Measurements from ENCODE around the gene TMEM131. TPM values are rescaled to one million over a fixed set of nuclear protein-coding genes. Genes with fewer than 3 reads are reported as not detected.
A peak's percentile ranks its signal among the peaks of the same experiment; 100 is the strongest.
"Not testable (repeated sequence)": the region's sequence is repeated elsewhere in the genome, so short reads cannot be mapped to it uniquely, and the experiment has no call there.

The TMEM131 gene
- total RNA-seq, 2 experiments from 2014 or later: 23.1 to 23.7 TPM

- peaks cover 11% of the 10 kb centered on the region for H3K4me1 Mint-ChIP-seq (ENCODE audit: low read depth)
- H3K27ac Mint-ChIP-seq: no peak overlapping the region
- H3K27me3 Mint-ChIP-seq: no peaks in the 10 kb centered on the region
- peaks cover 34% of the 10 kb centered on the region for H3K36me3 Mint-ChIP-seq
- ChIA-PET POLR2A (no interaction called here), CTCF (no interaction called here)
- no peaks in the 10 kb centered on the region for H3K9me3 Mint-ChIP-seq
- intact Hi-C loops (cut with micrococcal nuclease): no loop called here
- H3K4me3 Mint-ChIP-seq: no peak overlapping the region
- no peak for DNase-seq
Observed at GRCh38 chr2:97857553-97857952, 138.2 kb downstream of the TMEM131 start.

DNA sequence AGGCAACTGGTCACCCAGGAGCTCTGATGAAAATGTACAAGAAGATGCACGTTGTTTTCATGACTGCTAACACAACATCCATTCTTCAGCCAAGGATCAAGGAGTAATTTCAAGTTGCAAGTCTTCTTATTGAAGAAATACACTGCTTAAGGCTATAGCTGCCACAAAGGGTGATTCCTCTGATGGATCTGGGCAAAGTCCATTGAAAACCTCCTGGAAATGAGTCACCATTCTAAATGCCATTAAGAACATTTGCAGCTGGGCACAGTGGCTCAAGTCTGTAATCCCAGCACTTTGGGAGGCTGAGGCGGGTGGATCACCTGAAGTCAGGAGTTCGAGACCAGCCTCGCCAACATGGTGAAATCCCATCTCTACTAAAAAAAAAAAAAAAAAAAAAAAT, 142.7 kb downstream of the TMEM131 start:
- not testable (repeated sequence) for H3K27me3 Mint-ChIP-seq, H3K4me3 Mint-ChIP-seq, H3K27ac Mint-ChIP-seq, DNase-seq, H3K9me3 Mint-ChIP-seq
- ChIA-PET CTCF (interaction anchor here (1.4 kb wide), 1 partner anchor 46 kb away, joined by 3 read pairs; no protein-coding TSS in a partner anchor), POLR2A (interaction anchor here (0.5 to 1.0 kb wide), 2 partner anchors 17 to 105 kb away, joined by 5 read pairs; no protein-coding TSS in a partner anchor)
- Mint-ChIP-seq H3K4me1 (ENCODE audit: low read depth) (peaks cover 42% of the 10 kb centered on the region), H3K36me3 (peaks cover 15% of the 10 kb centered on the region)
- intact Hi-C loops (cut with micrococcal nuclease): loop anchor here (5.0 kb wide), 1 partner anchor 159 kb away; no protein-coding TSS in a partner anchor

DNA sequence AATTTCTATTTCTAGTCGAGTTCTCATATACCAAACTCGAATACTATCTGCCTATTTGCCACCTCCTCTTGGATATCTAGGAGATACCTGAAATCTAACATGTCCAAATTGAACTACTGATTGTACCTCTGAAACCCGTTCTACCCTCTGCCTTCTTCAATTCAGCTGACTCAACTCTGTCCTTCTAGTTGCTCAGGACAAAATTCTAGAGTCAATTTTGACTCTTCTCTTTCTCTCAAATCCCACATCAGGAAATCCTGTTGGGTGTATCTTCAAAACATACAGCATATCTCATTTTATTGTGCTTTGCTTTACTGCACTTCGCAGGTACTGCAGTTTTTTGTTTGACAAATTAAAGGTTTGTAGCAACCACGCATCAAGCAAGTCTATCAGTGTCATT, 144.6 kb downstream of the TMEM131 start:
- intact Hi-C loops (cut with micrococcal nuclease): loop anchor here (5.0 kb wide), 1 partner anchor 161 kb away; no protein-coding TSS in a partner anchor
- peaks cover 11% of the 10 kb centered on the region for H3K36me3 Mint-ChIP-seq
- no peak for DNase-seq
- peaks cover 42% of the 10 kb centered on the region for H3K4me1 Mint-ChIP-seq (ENCODE audit: low read depth)
- H3K27me3 Mint-ChIP-seq: no peaks in the 10 kb centered on the region
- no peak overlapping the region for H3K27ac Mint-ChIP-seq
- ChIA-PET POLR2A (interaction anchor here (0.7 kb wide), 1 partner anchor 10 kb away, joined by 4 read pairs; no protein-coding TSS in a partner anchor), CTCF (interaction anchor here (1.1 kb wide), 1 partner anchor 19 kb away, joined by 6 read pairs; no protein-coding TSS in a partner anchor)
- no peak overlapping the region for H3K4me3 Mint-ChIP-seq
- H3K9me3 Mint-ChIP-seq: no peaks in the 10 kb centered on the region

DNA sequence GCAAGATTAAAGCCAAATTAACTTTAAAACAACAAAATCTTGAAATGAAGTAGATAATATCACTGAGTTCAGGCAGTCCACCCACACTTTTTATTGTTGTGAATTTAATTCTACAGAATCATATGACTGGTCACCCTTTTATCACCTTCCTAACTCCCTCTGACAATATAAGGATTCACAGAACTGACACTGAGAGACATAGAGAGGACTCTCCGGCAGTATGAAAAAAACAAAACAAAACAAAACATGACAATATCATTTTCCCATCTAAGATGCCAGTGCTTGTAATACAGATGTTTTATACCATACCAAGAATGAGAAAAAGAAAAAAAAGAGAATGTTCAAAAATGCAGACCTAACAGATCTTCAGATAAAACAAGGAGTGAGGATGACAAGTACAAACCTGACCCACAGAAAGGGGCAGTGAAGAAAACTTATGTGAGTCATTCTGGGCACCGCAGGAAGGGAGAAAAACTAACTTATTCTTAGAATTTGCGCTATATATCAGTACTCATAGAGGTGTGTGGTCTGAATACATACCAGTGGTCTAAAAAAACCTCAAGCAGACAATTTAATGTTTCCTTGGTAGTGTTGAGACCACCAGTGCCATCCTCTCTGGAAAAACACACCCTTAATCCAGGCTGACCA, 145.7 kb downstream of the TMEM131 start:
- DNase-seq: peak; percentile 32
- H3K36me3 Mint-ChIP-seq: peaks cover 11% of the 10 kb centered on the region
- H3K27ac Mint-ChIP-seq: peak overlapping the region; percentile 16
- POLR2A ChIA-PET: no interaction called here
- H3K4me1 Mint-ChIP-seq (ENCODE audit: low read depth): peaks cover 49% of the 10 kb centered on the region
- intact Hi-C loops (cut with micrococcal nuclease): loop anchor here (1.0 to 5.0 kb wide), 2 partner anchors 20 to 162 kb away; no protein-coding TSS in a partner anchor
- CTCF ChIA-PET: no interaction called here
- H3K4me3 Mint-ChIP-seq: no peak overlapping the region
- H3K27me3 Mint-ChIP-seq: no peaks in the 10 kb centered on the region
- H3K9me3 Mint-ChIP-seq: no peaks in the 10 kb centered on the region

DNA sequence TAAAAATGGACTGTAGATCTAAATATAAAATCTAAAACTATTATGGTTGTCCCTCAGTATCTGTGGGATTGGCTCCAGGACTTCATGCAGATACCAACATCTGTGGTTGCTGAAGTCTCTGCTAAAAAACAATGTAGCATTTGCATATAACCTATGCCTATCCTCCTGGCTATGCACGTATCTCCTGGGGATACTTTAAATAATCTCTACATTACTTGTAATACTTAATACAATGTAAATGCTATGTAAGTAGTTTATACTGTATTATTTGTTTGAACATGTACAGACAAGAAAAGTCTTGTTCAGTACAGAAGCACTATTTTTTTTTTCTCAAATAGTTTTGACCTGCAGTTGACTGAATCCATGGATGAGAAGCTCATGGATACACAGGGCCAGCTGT, 147.4 kb downstream of the TMEM131 start:
- ChIA-PET CTCF (no interaction called here), POLR2A (no interaction called here)
- Mint-ChIP-seq H3K36me3 (peaks cover 5% of the 10 kb centered on the region), H3K4me3 (no peak overlapping the region), H3K27me3 (no peaks in the 10 kb centered on the region), H3K4me1 (ENCODE audit: low read depth) (peaks cover 45% of the 10 kb centered on the region), H3K27ac (no peak overlapping the region), H3K9me3 (no peaks in the 10 kb centered on the region)
- DNase-seq: no peak
- intact Hi-C loops (cut with micrococcal nuclease): no loop called here

DNA sequence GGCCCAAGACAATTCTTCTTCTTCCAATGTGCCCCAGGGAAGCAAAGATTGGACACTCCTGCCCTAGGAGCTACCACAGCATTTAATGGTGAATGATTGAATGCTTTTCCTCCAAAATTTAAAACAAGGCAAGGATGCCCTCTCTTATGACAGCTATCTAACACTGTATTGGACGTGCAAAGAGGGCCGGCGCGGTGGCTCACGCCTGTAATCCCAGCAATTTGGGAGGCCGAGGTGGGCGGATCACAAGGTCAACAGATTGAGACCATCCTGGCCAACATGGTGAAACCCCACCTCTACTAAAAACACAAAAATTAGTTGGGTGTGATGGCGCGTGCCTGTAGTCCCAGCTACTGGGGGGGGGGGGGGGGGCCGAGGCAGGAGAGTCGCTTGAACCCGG, 149.0 kb downstream of the TMEM131 start:
- H3K9me3 Mint-ChIP-seq; H3K4me3 Mint-ChIP-seq; intact Hi-C loops (cut with micrococcal nuclease); POLR2A ChIA-PET; DNase-seq; H3K27ac Mint-ChIP-seq; H3K36me3 Mint-ChIP-seq; H3K27me3 Mint-ChIP-seq: not testable (repeated sequence)
- peaks cover 33% of the 10 kb centered on the region for H3K4me1 Mint-ChIP-seq (ENCODE audit: low read depth)
- CTCF ChIA-PET: interaction anchor here (0.7 kb wide), 1 partner anchor 40 kb away, joined by 3 read pairs; no protein-coding TSS in a partner anchor

DNA sequence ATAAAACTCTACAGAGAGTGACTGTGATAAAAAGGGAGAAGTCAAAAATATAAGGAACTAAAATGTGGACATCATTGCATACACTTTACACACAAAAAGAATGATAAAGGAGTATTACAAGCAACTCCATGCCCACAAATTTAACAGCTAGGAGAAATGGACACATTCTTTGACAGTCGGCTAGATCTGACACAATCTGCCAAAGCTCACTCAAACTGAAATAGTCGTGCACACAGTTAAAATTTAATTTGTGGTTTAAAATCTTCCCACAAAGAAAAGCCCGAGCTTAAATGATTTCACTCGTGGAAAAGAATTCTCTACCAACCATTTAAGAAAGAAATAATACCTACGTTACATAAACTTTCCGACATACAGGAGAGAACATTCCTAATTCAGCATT, 149.9 kb downstream of the TMEM131 start:
- Mint-ChIP-seq H3K36me3 (peaks cover 11% of the 10 kb centered on the region), H3K4me3 (no peak overlapping the region), H3K9me3 (no peaks in the 10 kb centered on the region), H3K27me3 (no peaks in the 10 kb centered on the region), H3K27ac (no peak overlapping the region), H3K4me1 (ENCODE audit: low read depth) (peaks cover 25% of the 10 kb centered on the region)
- no peak for DNase-seq
- intact Hi-C loops (cut with micrococcal nuclease): no loop called here
- ChIA-PET CTCF (interaction anchor here (0.7 kb wide), 1 partner anchor 39 kb away, joined by 3 read pairs; no protein-coding TSS in a partner anchor), POLR2A (interaction anchor here (0.8 kb wide), 1 partner anchor 246 kb away, joined by 3 read pairs; no protein-coding TSS in a partner anchor)

DNA sequence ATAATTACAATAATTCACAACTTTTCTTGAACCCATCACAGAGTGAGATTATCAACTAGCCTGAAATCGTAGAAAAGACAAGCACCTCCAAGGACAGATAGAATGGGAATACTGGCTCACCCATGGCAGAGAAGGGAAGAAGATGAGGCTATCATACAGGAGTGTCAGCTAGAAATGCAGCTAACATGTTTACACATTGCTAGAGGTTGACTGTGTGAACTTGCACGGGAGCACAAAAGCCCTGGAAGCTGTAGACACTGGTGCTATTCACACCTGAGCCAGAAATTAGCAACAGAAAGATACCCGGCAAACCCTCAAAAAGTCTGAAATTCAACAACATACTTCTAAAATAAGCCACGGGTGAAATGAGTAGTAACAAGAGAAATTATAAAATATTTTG, 150.6 kb downstream of the TMEM131 start:
- Mint-ChIP-seq H3K4me3 (no peak overlapping the region), H3K9me3 (no peaks in the 10 kb centered on the region), H3K36me3 (peaks cover 15% of the 10 kb centered on the region), H3K27ac (no peak overlapping the region), H3K4me1 (ENCODE audit: low read depth) (peaks cover 20% of the 10 kb centered on the region), H3K27me3 (no peaks in the 10 kb centered on the region)
- ChIA-PET CTCF (no interaction called here), POLR2A (interaction anchor here (0.8 kb wide), 1 partner anchor 247 kb away, joined by 3 read pairs; no protein-coding TSS in a partner anchor)
- intact Hi-C loops (cut with micrococcal nuclease): no loop called here
- no peak for DNase-seq

- Mint-ChIP-seq H3K36me3 (peaks cover 20% of the 10 kb centered on the region), H3K27me3 (no peaks in the 10 kb centered on the region), H3K9me3 (no peaks in the 10 kb centered on the region), H3K4me1 (ENCODE audit: low read depth) (peaks cover 15% of the 10 kb centered on the region), H3K27ac (no peak overlapping the region), H3K4me3 (no peak overlapping the region)
- ChIA-PET POLR2A (no interaction called here), CTCF (no interaction called here)
- intact Hi-C loops (cut with micrococcal nuclease): no loop called here
- DNase-seq: no peak
Observed at GRCh38 chr2:97844311-97844859, 151.4 kb downstream of the TMEM131 start.

GRCh38 chr2:97840198-97840597, 155.6 kb downstream of the TMEM131 start:
- POLR2A ChIA-PET: interaction anchor here (1.1 kb wide), 1 partner anchor 11 kb away, joined by 4 read pairs; no protein-coding TSS in a partner anchor

GRCh38 chr2:97834610-97835009, 161.1 kb downstream of the TMEM131 start:
- Mint-ChIP-seq H3K4me1 (ENCODE audit: low read depth) (peaks cover 18% of the 10 kb centered on the region), H3K27me3 (no peaks in the 10 kb centered on the region), H3K9me3 (no peaks in the 10 kb centered on the region), H3K36me3 (peaks cover 29% of the 10 kb centered on the region), H3K27ac (no peak overlapping the region), H3K4me3 (no peak overlapping the region)
- intact Hi-C loops (cut with micrococcal nuclease): no loop called here
- POLR2A ChIA-PET: no interaction called here
- CTCF ChIA-PET: interaction anchor here (1.0 kb wide), 1 partner anchor 28 kb away, joined by 5 read pairs; no protein-coding TSS in a partner anchor
- no peak for DNase-seq

More at GRCh38 chr2:97840198-97840597, 155.6 kb downstream of the TMEM131 start:
- CTCF ChIA-PET: interaction anchor here (0.6 to 1.1 kb wide), 2 partner anchors 12 to 33 kb away, joined by 4 read pairs; no protein-coding TSS in a partner anchor
- no peak overlapping the region for H3K27ac Mint-ChIP-seq
- H3K4me3 Mint-ChIP-seq: no peak overlapping the region
- no peaks in the 10 kb centered on the region for H3K9me3 Mint-ChIP-seq
- H3K36me3 Mint-ChIP-seq: peaks cover 31% of the 10 kb centered on the region
- H3K27me3 Mint-ChIP-seq: no peaks in the 10 kb centered on the region
- intact Hi-C loops (cut with micrococcal nuclease): no loop called here
- peaks cover 7% of the 10 kb centered on the region for H3K4me1 Mint-ChIP-seq (ENCODE audit: low read depth)
- DNase-seq: no peak

GRCh38 chr2:97831121-97831520, 164.6 kb downstream of the TMEM131 start:
- Mint-ChIP-seq H3K36me3 (peaks cover 27% of the 10 kb centered on the region), H3K4me1 (ENCODE audit: low read depth) (peaks cover 21% of the 10 kb centered on the region), H3K27me3 (no peaks in the 10 kb centered on the region), H3K27ac (no peak overlapping the region), H3K4me3 (no peak overlapping the region), H3K9me3 (no peaks in the 10 kb centered on the region)
- intact Hi-C loops (cut with micrococcal nuclease): no loop called here
- no peak for DNase-seq
- POLR2A ChIA-PET: interaction anchor here (0.6 kb wide), 1 partner anchor 164 kb away, joined by 3 read pairs; no protein-coding TSS in a partner anchor
- CTCF ChIA-PET: no interaction called here

Data from activated CD4-positive, alpha-beta memory T cell treated with anti-CD3 and anti-CD28 coated beads for 36 hours (primary cell).